Activated B cell treated with CpG ODN at 0.5 μM for 24 hours (primary cell): Measurements from ENCODE around the gene ANKS3. TPM values are rescaled to one million over a fixed set of nuclear protein-coding genes. Genes with fewer than 3 reads are reported as not detected.

Experiments used
- ATAC-seq: fragments of 200-7000 bp; cut with Tn5 transposase; one replicate; pipeline ENCODE4 v1.10.0; 2021; ENCODE audit warnings: low read depth, mild to moderate bottlenecking, moderate library complexity
- CTCF ChIA-PET: fragments of 350-600 bp; sonication (Branson Sonifier 250); formaldehyde crosslinking; loops from one replicate; lab custom pipeline; 2021; ENCODE audit warnings: antibody characterized with exemption; lab: Charles Lee
- POLR2A ChIA-PET: fragments of 350-600 bp; sonication (Branson Sonifier 250); formaldehyde crosslinking; loops from one replicate; lab custom pipeline; 2021; ENCODE audit warnings: antibody characterized with exemption; lab: Charles Lee
- DNase-seq: peaks from one replicate; pipeline ENCODE4 v3.0.0; 2022
- H3K27ac Mint-ChIP-seq: one replicate; pipeline ENCODE4 v1.8.0; 2020; ENCODE audit warnings: mixed read lengths
- H3K27me3 Mint-ChIP-seq: one replicate; pipeline ENCODE4 v1.8.0; 2021; ENCODE audit warnings: mixed read lengths
- H3K36me3 Mint-ChIP-seq: one replicate; pipeline ENCODE4 v1.8.0; 2021; ENCODE audit warnings: low read depth, mixed read lengths
- H3K4me1 Mint-ChIP-seq: one replicate; pipeline ENCODE4 v1.8.0; 2021; ENCODE audit warnings: mixed read lengths
- H3K4me3 Mint-ChIP-seq: one replicate; pipeline ENCODE4 v1.8.0; 2020; ENCODE audit warnings: mild to moderate bottlenecking, mixed read lengths
- H3K9me3 Mint-ChIP-seq: one replicate; pipeline ENCODE4 v1.8.0; 2020; ENCODE audit warnings: mixed read lengths
- CTCF ChIP-seq: fragments of 200-600 bp; IDR thresholded peaks from one replicate; pipeline ENCODE4 v1.8.0; 2022; ENCODE audit warnings: antibody characterized with exemption, mild to moderate bottlenecking
- intact Hi-C: fragments of 100-400 bp; cut with micrococcal nuclease; formaldehyde crosslinking; loops from one replicate; pipeline ENCODE4 v1.15.1; 2024
- total RNA-seq: library from RNA; stranded (reverse); gene quantifications from 2 replicates; pipeline ENCODE4 v1.2.3, GENCODE V29; 2022

The ANKS3 gene
- total RNA-seq, 1 donor from 2014 or later = 21.9 TPM

- ATAC-seq (no peak), DNase-seq (no peak)
- CTCF ChIA-PET = no interaction called here
- no peak for TF ChIP-seq CTCF
- Mint-ChIP-seq H3K27me3 (no peaks in the 10 kb centered on the region), H3K9me3 (no peaks in the 10 kb centered on the region), H3K27ac (no peak overlapping the region), H3K4me1 (no peaks in the 10 kb centered on the region), H3K36me3 (peaks cover 51% of the 10 kb centered on the region), H3K4me3 (no peak overlapping the region)
- intact Hi-C loops = no loop called here
- POLR2A ChIA-PET = no interaction called here
Observed at GRCh38 chr16:4699046-4699556, 35.0 kb downstream of the ANKS3 start.

GRCh38 chr16:4698321-4699045 is 35.6 kb downstream of the ANKS3 start:
- DNase-seq (no peak), ATAC-seq (no peak)
- Mint-ChIP-seq H3K4me1 (no peaks in the 10 kb centered on the region), H3K27me3 (no peaks in the 10 kb centered on the region), H3K36me3 (peaks cover 47% of the 10 kb centered on the region), H3K4me3 (no peak overlapping the region), H3K27ac (no peak overlapping the region), H3K9me3 (no peaks in the 10 kb centered on the region)
- intact Hi-C loops = no loop called here
- ChIA-PET POLR2A (no interaction called here), CTCF (no interaction called here)
- no peak for TF ChIP-seq CTCF

GRCh38 chr16:4697848-4698291 is 36.2 kb downstream of the ANKS3 start:
- TF ChIP-seq CTCF = no peak
- CTCF ChIA-PET = no interaction called here

GRCh38 chr16:4696905-4697847 is 36.9 kb downstream of the ANKS3 start:
- Mint-ChIP-seq H3K36me3 (peaks cover 43% of the 10 kb centered on the region), H3K4me1 (peaks cover 8% of the 10 kb centered on the region), H3K9me3 (no peaks in the 10 kb centered on the region), H3K27ac (no peak overlapping the region), H3K27me3 (no peaks in the 10 kb centered on the region), H3K4me3 (no peak overlapping the region)
- intact Hi-C loops = no loop called here
- POLR2A ChIA-PET = no interaction called here
- ATAC-seq (no peak), DNase-seq (no peak)
- TF ChIP-seq CTCF = no peak
- CTCF ChIA-PET = interaction anchor here (1.9 kb wide), 1 partner anchor 37 kb away, joined by 5 read pairs; the partner anchor contains the start of genes ANKS3 and DNAAF8

More at GRCh38 chr16:4697848-4698291, 36.2 kb downstream of the ANKS3 start:
- DNase-seq = no peak
- Mint-ChIP-seq H3K9me3 (no peaks in the 10 kb centered on the region), H3K27me3 (no peaks in the 10 kb centered on the region), H3K36me3 (peaks cover 47% of the 10 kb centered on the region), H3K27ac (no peak overlapping the region), H3K4me1 (peaks cover 1% of the 10 kb centered on the region), H3K4me3 (no peak overlapping the region)
- intact Hi-C loops = no loop called here
- ATAC-seq = no peak
- POLR2A ChIA-PET = no interaction called here
